Mucosa of descending colon (tissue), 3 donors: Measurements from ENCODE around the gene TNNI2. TPM values are rescaled to one million over a fixed set of nuclear protein-coding genes. Genes with fewer than 3 reads are reported as not detected.

ENCODE experiments used
- ATAC-seq: fragments of 200-7000 bp; cut with Tn5 transposase; one replicate; pipeline ENCODE4 v1.9.1; 2020; ENCODE audit warnings: mild to moderate bottlenecking, moderate library complexity
- DNase-seq, 3 donors: peaks; one replicate each; pipeline ENCODE4 v3.0.0-alpha.2; 2020
- H3K36me3 ChIP-seq: fragments of 200-600 bp; one replicate; pipeline ENCODE4 v1.8.0; 2021; ENCODE audit warnings: low read depth, mild to moderate bottlenecking
- H3K4me1 ChIP-seq: fragments of 200-600 bp; one replicate; pipeline ENCODE4 v1.8.0; 2021; ENCODE audit warnings: low read depth, mild to moderate bottlenecking
- H3K4me3 ChIP-seq: fragments of 200-600 bp; one replicate; pipeline ENCODE4 v1.8.0; 2021; ENCODE audit warnings: mild to moderate bottlenecking
- H3K9me3 ChIP-seq: fragments of 200-600 bp; one replicate; pipeline ENCODE4 v1.8.0; 2021; ENCODE audit warnings: mild to moderate bottlenecking
- CTCF ChIP-seq: fragments of 200-600 bp; IDR thresholded peaks from one replicate; pipeline ENCODE4 v1.8.0; 2022; ENCODE audit warnings: antibody characterized with exemption, mild to moderate bottlenecking
- intact Hi-C, 2 donors: fragments of 100-400 bp; cut with DNase I in 1 of 2; cut with micrococcal nuclease in 1 of 2; formaldehyde crosslinking; loops; one replicate each; pipeline versions ENCODE4 v1.11.0 to v1.11.1; 2022; cut with DNase I, micrococcal nuclease
- total RNA-seq, 3 donors: library from RNA; stranded (reverse); fragmentation: NEBNext Ultra II Directional in 2 of 3; extraction: Animal tissue kit (Norgen Biotek cat#: 25700) in 2 of 3; gene quantifications; one replicate each; pipeline versions ENCODE4 v1.2.1 to v1.2.4, GENCODE V29; 2021 to 2023
- donor health status: DM: no; HTN: no; CAD: no; lungs with moderate emphysema.
- donor health status: DM: no; HTN: no; CAD: no.
- donor health status: DM: no; HTN: yes; CAD: no.

The TNNI2 gene
- total RNA-seq, 3 donors from 2014 or later = 0.46 TPM; not detected in 2

- no peak overlapping the region for H3K4me3 ChIP-seq
- peak; percentile 44 for ATAC-seq
- peaks cover 11% of the 10 kb centered on the region for H3K4me1 ChIP-seq
- no peaks in the 10 kb centered on the region for H3K36me3 ChIP-seq
- peak; percentile 40 for TF ChIP-seq CTCF
- intact Hi-C loops = no loop called here
- peak; percentile 59 to 76 (median 73) for DNase-seq
- H3K9me3 ChIP-seq = no peaks in the 10 kb centered on the region
Measured at GRCh38 chr11:1876361-1877063, 37.7 kb downstream of the TNNI2 start.

- ATAC-seq (no peak), DNase-seq (peak in 2 of 3 donors; percentile 55 to 71)
- no peak for TF ChIP-seq CTCF
- Histone ChIP-seq H3K36me3 (no peaks in the 10 kb centered on the region), H3K9me3 (no peaks in the 10 kb centered on the region), H3K4me3 (no peak overlapping the region), H3K4me1 (peaks cover 11% of the 10 kb centered on the region)
- intact Hi-C loops = no loop called here
Measured at GRCh38 chr11:1877211-1878136, 38.7 kb downstream of the TNNI2 start.

DNA sequence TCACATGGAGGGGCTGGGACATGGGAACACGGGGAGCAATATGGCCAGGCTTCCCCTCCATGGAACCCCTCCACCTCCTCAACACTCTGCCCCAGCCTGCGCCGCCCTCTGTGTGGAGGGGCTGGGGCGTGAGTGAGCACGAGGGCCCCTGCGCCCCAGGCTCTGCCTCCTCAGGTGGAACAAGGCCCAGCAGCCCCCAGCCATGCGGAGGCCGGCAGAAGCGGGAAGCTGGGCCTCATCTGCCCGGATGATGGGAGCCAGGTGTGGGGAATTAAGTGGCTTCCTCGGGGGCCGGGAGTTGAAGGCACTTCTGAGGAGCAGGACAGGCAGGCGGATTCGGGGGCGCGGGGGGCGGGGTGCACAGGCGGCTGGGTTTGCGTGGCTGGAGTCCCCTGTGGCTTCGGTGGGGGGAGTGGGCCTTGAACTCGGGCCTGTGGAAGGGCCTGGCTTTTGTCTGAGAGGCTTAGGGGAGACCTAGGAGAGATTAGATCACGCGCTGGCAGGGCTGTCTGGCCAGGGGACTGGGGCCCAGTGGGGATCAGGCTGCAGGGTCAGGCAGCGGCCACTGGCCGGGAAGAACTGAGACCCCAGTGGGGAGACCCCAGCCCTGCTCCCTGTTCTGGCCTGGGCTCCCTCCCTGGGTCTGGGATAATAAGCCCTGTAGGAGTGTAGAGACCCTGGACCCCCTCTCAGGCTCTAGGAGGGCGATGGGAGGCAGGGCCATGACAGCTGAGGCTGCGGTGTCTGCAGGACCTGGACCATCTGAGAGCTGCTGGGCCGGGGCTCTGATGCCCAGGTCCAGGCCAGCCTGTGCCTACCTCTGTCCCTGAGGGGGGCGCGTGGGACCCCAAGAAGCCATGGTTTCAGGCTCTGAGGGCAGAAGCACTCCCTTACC lies 39.6 kb downstream of the TNNI2 start:
- DNase-seq (peak in 2 of 3 donors; percentile 37 to 50), ATAC-seq (no peak)
- H3K36me3 ChIP-seq = no peaks in the 10 kb centered on the region
- peaks cover 11% of the 10 kb centered on the region for H3K4me1 ChIP-seq
- H3K9me3 ChIP-seq = no peaks in the 10 kb centered on the region
- H3K4me3 ChIP-seq = no peak overlapping the region
- TF ChIP-seq CTCF = no peak
- intact Hi-C loops = no loop called here

- H3K36me3 ChIP-seq = no peaks in the 10 kb centered on the region
- H3K4me1 ChIP-seq = peaks cover 11% of the 10 kb centered on the region
- peak in 1 of 3 donors; percentile 18 for DNase-seq
Measured at GRCh38 chr11:1879342-1879940, 40.7 kb downstream of the TNNI2 start.

More at GRCh38 chr11:1879342-1879940, 40.7 kb downstream of the TNNI2 start:
- intact Hi-C loops = no loop called here
- H3K9me3 ChIP-seq = no peaks in the 10 kb centered on the region
- TF ChIP-seq CTCF = no peak
- ATAC-seq = no peak
- no peak overlapping the region for H3K4me3 ChIP-seq
